Activated CD4-positive, alpha-beta memory T cell treated with anti-CD3 and anti-CD28 coated beads for 36 hours (primary cell): ENCODE measurements around the gene TMEM170B. TPM values are rescaled to one million over a fixed set of nuclear protein-coding genes. Genes with fewer than 3 reads are reported as not detected.

Experiments
- CTCF ChIA-PET: fragments of 350-600 bp; sonication (Branson Sonifier 250); formaldehyde crosslinking; loops from one replicate; lab custom pipeline; 2021; ENCODE audit warnings: antibody characterized with exemption, inconsistent platforms; lab: Charles Lee
- POLR2A ChIA-PET: fragments of 350-600 bp; sonication (Branson Sonifier 250); formaldehyde crosslinking; loops from one replicate; lab custom pipeline; 2021; ENCODE audit warnings: antibody characterized with exemption; lab: Charles Lee
- DNase-seq: peaks from one replicate; pipeline ENCODE4 v3.0.0-alpha.2; 2020
- H3K27ac Mint-ChIP-seq: one replicate; pipeline ENCODE4 v1.8.0; 2021; ENCODE audit warnings: mixed read lengths
- H3K27me3 Mint-ChIP-seq: one replicate; pipeline ENCODE4 v1.8.0; 2021; ENCODE audit warnings: mixed read lengths
- H3K36me3 Mint-ChIP-seq: one replicate; pipeline ENCODE4 v1.8.0; 2021; ENCODE audit warnings: mixed read lengths
- H3K4me1 Mint-ChIP-seq: one replicate; pipeline ENCODE4 v1.8.0; 2021; ENCODE audit warnings: low read depth, mixed read lengths
- H3K4me3 Mint-ChIP-seq: one replicate; pipeline ENCODE4 v1.8.0; 2021; ENCODE audit warnings: mild to moderate bottlenecking, mixed read lengths
- H3K9me3 Mint-ChIP-seq: one replicate; pipeline ENCODE4 v1.8.0; 2021; ENCODE audit warnings: mixed read lengths
- intact Hi-C: fragments of 100-400 bp; cut with micrococcal nuclease; formaldehyde crosslinking; loops from one replicate; pipeline ENCODE4 v1.15.1; 2023
- total RNA-seq, 2 experiments: library from RNA; stranded (reverse); gene quantifications; one replicate each; pipeline ENCODE4 v1.2.3, GENCODE V29; 2021

TMEM170B gene
- total RNA-seq, 2 experiments from 2014 or later = 0.83 to 1.1 TPM

DNA sequence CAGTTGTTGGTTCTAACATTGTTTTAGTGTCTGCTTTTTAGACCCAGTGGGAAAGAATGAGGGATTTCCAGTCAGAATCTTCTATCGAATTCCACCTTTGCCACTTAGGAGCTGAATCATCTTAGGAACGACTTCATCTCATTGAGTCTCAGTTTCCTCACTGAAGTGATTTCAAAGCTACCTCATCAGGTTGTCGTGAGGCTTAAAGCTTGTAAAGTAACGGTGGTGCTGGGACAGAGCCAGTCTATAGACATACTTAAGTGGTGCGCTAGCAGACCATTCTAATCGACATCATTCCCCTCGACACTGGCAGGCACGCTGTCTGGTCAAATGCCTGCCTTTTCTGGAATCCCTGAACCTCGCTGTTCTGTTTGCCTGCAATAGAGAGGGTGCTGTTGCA lies 55.5 kb downstream of the TMEM170B start:
- intact Hi-C loops = no loop called here
- H3K27ac Mint-ChIP-seq = no peak overlapping the region
- no peaks in the 10 kb centered on the region for H3K4me1 Mint-ChIP-seq
- H3K9me3 Mint-ChIP-seq = no peaks in the 10 kb centered on the region
- H3K27me3 Mint-ChIP-seq = no peaks in the 10 kb centered on the region
- ChIA-PET POLR2A (no interaction called here), CTCF (no interaction called here)
- H3K36me3 Mint-ChIP-seq = no peaks in the 10 kb centered on the region
- H3K4me3 Mint-ChIP-seq = no peak overlapping the region
- no peak for DNase-seq

- Mint-ChIP-seq H3K27me3 (no peaks in the 10 kb centered on the region), H3K4me3 (no peak overlapping the region), H3K9me3 (no peaks in the 10 kb centered on the region), H3K36me3 (no peaks in the 10 kb centered on the region), H3K4me1 (no peaks in the 10 kb centered on the region), H3K27ac (no peak overlapping the region)
- intact Hi-C loops = no loop called here
- DNase-seq = no peak
- ChIA-PET CTCF (interaction anchor here (1.2 kb wide), 1 partner anchor 15 kb away, joined by 5 read pairs; no protein-coding TSS in a partner anchor), POLR2A (no interaction called here)
Observed at GRCh38 chr6:11595903-11596302, 58.4 kb downstream of the TMEM170B start.

DNA sequence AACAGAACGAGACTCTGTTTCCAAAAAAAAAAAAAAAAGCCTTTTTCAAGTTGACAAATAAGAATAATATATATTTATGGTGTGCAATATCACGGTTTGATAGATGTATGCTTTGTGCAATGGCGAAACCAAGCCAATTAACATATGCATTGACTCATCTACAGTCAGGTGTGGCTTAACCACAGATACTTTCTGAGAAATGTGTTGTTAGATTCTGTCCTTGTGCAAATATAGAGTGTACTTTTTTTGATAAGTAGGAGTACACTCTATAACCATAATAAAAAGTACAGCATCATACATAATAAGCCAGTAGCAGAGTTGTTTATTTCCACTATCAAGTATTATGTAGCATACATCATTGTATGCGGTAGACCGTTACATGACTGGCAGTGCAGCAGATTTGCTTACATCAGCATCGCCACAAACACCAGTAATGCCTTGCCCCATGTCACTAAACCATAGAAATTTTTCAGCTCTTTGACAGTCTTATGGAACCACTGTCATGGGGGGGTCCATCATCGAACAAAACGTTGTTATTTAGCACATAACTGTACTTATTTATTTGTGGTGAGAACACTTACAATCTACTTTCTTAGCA lies 59.2 kb downstream of the TMEM170B start:
- no peak overlapping the region for H3K4me3 Mint-ChIP-seq
- CTCF ChIA-PET = interaction anchor here (1.2 kb wide), 1 partner anchor 14 kb away, joined by 5 read pairs; no protein-coding TSS in a partner anchor
- H3K27ac Mint-ChIP-seq = no peak overlapping the region
- no peak for DNase-seq
- no peaks in the 10 kb centered on the region for H3K27me3 Mint-ChIP-seq
- H3K9me3 Mint-ChIP-seq = no peaks in the 10 kb centered on the region
- no peaks in the 10 kb centered on the region for H3K36me3 Mint-ChIP-seq
- POLR2A ChIA-PET = no interaction called here
- H3K4me1 Mint-ChIP-seq = no peaks in the 10 kb centered on the region
- intact Hi-C loops = no loop called here

DNA sequence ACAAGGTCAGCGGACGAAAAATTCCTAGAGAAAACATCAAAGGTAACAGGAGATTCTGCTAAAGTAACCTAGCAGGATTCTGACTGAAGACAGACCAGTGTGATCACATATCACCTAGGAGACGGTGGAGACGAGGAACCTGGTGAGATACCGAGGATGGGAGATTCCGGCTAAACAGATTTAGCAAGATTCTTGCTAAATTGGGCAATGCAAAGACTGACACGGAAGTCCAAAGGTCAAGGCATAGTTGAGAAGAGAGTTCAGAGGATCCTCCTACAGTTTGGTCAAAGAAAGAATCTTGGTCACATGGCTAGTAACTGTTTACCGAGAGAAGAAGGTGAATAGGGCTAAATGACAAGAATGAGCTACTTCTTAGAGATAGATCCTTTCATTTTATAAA lies 61.1 kb downstream of the TMEM170B start:
- H3K4me1 Mint-ChIP-seq = no peaks in the 10 kb centered on the region
- intact Hi-C loops = no loop called here
- no peak overlapping the region for H3K4me3 Mint-ChIP-seq
- H3K27me3 Mint-ChIP-seq = peaks cover 8% of the 10 kb centered on the region
- no peak overlapping the region for H3K27ac Mint-ChIP-seq
- DNase-seq = no peak
- ChIA-PET CTCF (no interaction called here), POLR2A (no interaction called here)
- no peaks in the 10 kb centered on the region for H3K36me3 Mint-ChIP-seq
- H3K9me3 Mint-ChIP-seq = no peaks in the 10 kb centered on the region

DNA sequence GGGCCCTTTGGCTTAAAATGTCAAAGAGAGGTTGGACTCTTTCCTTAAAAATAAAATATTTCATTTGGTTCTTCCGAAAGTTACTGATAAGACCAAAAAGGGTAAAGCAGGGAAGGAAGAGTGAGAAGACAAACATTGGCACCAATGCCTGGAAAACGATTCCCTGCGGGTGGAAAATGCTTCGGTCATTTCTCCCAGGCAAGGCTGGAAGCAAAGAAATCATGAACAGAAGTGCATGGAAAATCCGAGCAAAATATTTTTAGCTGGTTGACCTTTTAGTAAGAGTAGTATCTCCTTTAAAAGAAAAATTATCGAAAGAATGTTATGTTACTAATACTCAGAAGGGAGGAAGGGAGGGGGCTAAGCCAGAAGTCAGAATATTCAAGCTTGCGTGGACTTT lies 62.7 kb downstream of the TMEM170B start:
- intact Hi-C loops = no loop called here
- no peaks in the 10 kb centered on the region for H3K9me3 Mint-ChIP-seq
- H3K27me3 Mint-ChIP-seq = peaks cover 12% of the 10 kb centered on the region
- no peaks in the 10 kb centered on the region for H3K36me3 Mint-ChIP-seq
- no peak overlapping the region for H3K27ac Mint-ChIP-seq
- ChIA-PET CTCF (no interaction called here), POLR2A (interaction anchor here (0.7 kb wide), 1 partner anchor 686 kb away, joined by 3 read pairs; no protein-coding TSS in a partner anchor)
- H3K4me3 Mint-ChIP-seq = no peak overlapping the region
- no peaks in the 10 kb centered on the region for H3K4me1 Mint-ChIP-seq
- no peak for DNase-seq

- H3K4me1 Mint-ChIP-seq = no peaks in the 10 kb centered on the region
- peaks cover 14% of the 10 kb centered on the region for H3K27me3 Mint-ChIP-seq
- POLR2A ChIA-PET = no interaction called here
- intact Hi-C loops = no loop called here
- no peak overlapping the region for H3K27ac Mint-ChIP-seq
- no peaks in the 10 kb centered on the region for H3K9me3 Mint-ChIP-seq
- H3K4me3 Mint-ChIP-seq = no peak overlapping the region
- DNase-seq = no peak
- H3K36me3 Mint-ChIP-seq = no peaks in the 10 kb centered on the region
- CTCF ChIA-PET = no interaction called here
Observed at GRCh38 chr6:11601776-11602605, 64.4 kb downstream of the TMEM170B start.

- intact Hi-C loops = no loop called here
- no peak overlapping the region for H3K4me3 Mint-ChIP-seq
- POLR2A ChIA-PET = no interaction called here
- H3K9me3 Mint-ChIP-seq = no peaks in the 10 kb centered on the region
- CTCF ChIA-PET = no interaction called here
- DNase-seq = no peak
- H3K27me3 Mint-ChIP-seq = peaks cover 22% of the 10 kb centered on the region
- no peaks in the 10 kb centered on the region for H3K4me1 Mint-ChIP-seq
- H3K36me3 Mint-ChIP-seq = no peaks in the 10 kb centered on the region
- no peak overlapping the region for H3K27ac Mint-ChIP-seq
Observed at GRCh38 chr6:11604215-11604614, 66.7 kb downstream of the TMEM170B start.

DNA sequence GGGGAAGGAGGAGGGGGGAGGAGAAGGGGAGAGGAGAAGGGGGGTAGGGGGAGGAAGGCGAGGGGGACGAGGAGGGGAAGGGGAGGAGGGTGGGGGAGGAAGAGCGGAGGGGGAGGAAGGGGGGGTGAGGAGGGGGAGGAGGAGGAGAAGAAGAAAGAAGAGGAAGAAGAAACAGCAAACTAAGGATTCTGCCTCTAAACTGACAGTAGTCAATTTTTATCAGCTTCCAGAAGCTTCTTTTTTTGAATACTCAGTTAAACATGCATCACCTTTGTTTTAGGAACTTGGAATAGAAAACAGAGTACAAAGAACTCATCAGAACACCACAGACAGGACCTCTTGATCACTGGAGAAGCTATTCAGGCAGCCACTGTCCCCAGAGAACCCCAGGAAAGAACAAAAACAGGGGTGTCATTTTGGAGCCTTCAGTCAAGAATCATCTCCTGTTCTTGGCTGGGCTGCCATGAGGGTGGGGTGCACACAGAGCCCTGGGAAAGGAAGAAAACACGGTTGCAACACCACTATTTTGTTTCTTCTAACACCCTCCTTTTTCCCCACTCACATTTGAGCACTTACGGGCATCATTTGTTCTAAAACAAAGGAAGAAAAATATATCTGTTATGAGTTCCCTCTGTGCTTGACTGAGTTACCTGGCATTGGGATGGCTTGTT lies 67.4 kb downstream of the TMEM170B start:
- no peaks in the 10 kb centered on the region for H3K36me3 Mint-ChIP-seq
- no peak overlapping the region for H3K4me3 Mint-ChIP-seq
- POLR2A ChIA-PET = no interaction called here
- H3K9me3 Mint-ChIP-seq = no peaks in the 10 kb centered on the region
- CTCF ChIA-PET = no interaction called here
- intact Hi-C loops = no loop called here
- no peaks in the 10 kb centered on the region for H3K4me1 Mint-ChIP-seq
- H3K27me3 Mint-ChIP-seq = peaks cover 22% of the 10 kb centered on the region
- no peak overlapping the region for H3K27ac Mint-ChIP-seq
- DNase-seq = no peak

- Mint-ChIP-seq H3K4me1 (no peaks in the 10 kb centered on the region), H3K4me3 (no peak overlapping the region), H3K27me3 (peaks cover 22% of the 10 kb centered on the region), H3K36me3 (no peaks in the 10 kb centered on the region), H3K9me3 (no peaks in the 10 kb centered on the region), H3K27ac (no peak overlapping the region)
- DNase-seq = no peak
- CTCF ChIA-PET = no interaction called here
- POLR2A ChIA-PET = no interaction called here
- intact Hi-C loops = no loop called here
Observed at GRCh38 chr6:11605507-11605905, 68.0 kb downstream of the TMEM170B start.

DNA sequence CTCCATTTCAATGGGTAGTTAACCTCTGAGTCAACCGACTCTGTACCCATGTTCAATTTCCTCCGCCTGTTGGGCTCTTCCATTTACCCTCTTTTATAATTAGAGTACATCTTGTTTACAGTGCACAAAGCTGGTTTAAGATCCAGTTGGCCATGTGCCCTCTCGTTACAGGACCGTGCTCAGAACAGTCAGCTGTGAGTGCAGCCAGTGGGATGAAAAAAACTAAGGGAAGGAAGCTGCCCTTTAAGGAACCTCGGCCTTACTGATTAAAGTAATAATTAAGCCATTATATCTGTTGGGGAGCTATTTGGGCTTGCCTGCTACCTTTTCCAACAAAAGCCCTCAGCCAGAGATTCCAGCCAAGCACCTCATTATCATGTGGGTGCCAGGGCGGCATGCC lies 68.8 kb downstream of the TMEM170B start:
- no peak overlapping the region for H3K27ac Mint-ChIP-seq
- H3K27me3 Mint-ChIP-seq = peaks cover 26% of the 10 kb centered on the region
- no peaks in the 10 kb centered on the region for H3K4me1 Mint-ChIP-seq
- no peaks in the 10 kb centered on the region for H3K9me3 Mint-ChIP-seq
- ChIA-PET POLR2A (no interaction called here), CTCF (no interaction called here)
- intact Hi-C loops = no loop called here
- no peaks in the 10 kb centered on the region for H3K36me3 Mint-ChIP-seq
- no peak overlapping the region for H3K4me3 Mint-ChIP-seq
- DNase-seq = no peak

DNA sequence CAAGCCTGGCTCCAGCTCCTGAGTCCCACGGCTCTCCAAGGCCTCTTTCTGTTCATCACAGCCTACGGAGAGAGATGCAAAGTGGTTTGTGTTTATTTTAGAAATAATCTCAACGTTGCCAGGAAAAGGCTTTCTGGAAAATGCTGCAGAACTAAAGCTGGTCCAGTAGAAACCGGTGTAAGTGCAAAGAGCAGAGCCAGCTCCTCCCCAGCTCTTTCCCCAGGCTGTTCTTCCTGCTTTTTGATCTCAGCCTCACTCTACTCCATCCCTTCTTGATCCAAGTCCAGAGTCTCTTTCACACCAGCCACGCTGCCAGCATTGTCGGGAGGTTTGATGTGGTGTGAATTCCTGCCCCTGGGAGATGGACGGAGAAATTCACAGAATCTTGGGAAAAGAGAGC lies 69.8 kb downstream of the TMEM170B start:
- no peak for DNase-seq
- peaks cover 24% of the 10 kb centered on the region for H3K27me3 Mint-ChIP-seq
- H3K4me3 Mint-ChIP-seq = no peak overlapping the region
- ChIA-PET POLR2A (no interaction called here), CTCF (no interaction called here)
- intact Hi-C loops = no loop called here
- H3K27ac Mint-ChIP-seq = no peak overlapping the region
- no peaks in the 10 kb centered on the region for H3K9me3 Mint-ChIP-seq
- H3K4me1 Mint-ChIP-seq = no peaks in the 10 kb centered on the region
- no peaks in the 10 kb centered on the region for H3K36me3 Mint-ChIP-seq

GRCh38 chr6:11608600-11609323 lies 71.2 kb downstream of the TMEM170B start:
- POLR2A ChIA-PET = interaction anchor here (0.6 kb wide), 1 partner anchor 114 kb away, joined by 3 read pairs; no protein-coding TSS in a partner anchor
- Mint-ChIP-seq H3K4me1 (no peaks in the 10 kb centered on the region), H3K4me3 (no peak overlapping the region), H3K27me3 (peaks cover 19% of the 10 kb centered on the region), H3K36me3 (no peaks in the 10 kb centered on the region), H3K27ac (no peak overlapping the region), H3K9me3 (no peaks in the 10 kb centered on the region)
- no peak for DNase-seq
- intact Hi-C loops = no loop called here
- CTCF ChIA-PET = no interaction called here
